Gastroesophageal sphincter (tissue), 3 donors: Measurements from ENCODE around the gene ARL8B.

Source experiments
- EP300 ChIP-seq: sonication (generic); formaldehyde crosslinking; IDR thresholded peaks from one replicate; pipeline ENCODE4 v1.6.1; 2017; ENCODE audit warnings: antibody characterized with exemption, mild to moderate bottlenecking
- POLR2A ChIP-seq, 2 donors: fragments of 450-650 bp; IDR thresholded peaks; one replicate each; pipeline ENCODE4 v1.6.1; 2017; ENCODE audit warnings: antibody characterized with exemption in 2 of 2, mild to moderate bottlenecking in 2 of 2, moderate library complexity in 1 of 2
- POLR2AphosphoS5 ChIP-seq: sonication (generic); formaldehyde crosslinking; IDR thresholded peaks from one replicate; pipeline ENCODE4 v1.6.1; 2017; ENCODE audit warnings: antibody characterized with exemption
- TF ChIP-seq, protein P1 (sequence below), 4 experiments: fragments of 200-600 bp in 2 of 4; fragments of 450-650 bp in 2 of 4; sonication (generic) in 1 of 4; IDR thresholded peaks; one replicate each; pipeline ENCODE4 v1.5.1; 2017 to 2019; ENCODE audit warnings: antibody characterized with exemption in 4 of 4, mild to moderate bottlenecking in 2 of 4, moderate library complexity in 2 of 4

DNA sequence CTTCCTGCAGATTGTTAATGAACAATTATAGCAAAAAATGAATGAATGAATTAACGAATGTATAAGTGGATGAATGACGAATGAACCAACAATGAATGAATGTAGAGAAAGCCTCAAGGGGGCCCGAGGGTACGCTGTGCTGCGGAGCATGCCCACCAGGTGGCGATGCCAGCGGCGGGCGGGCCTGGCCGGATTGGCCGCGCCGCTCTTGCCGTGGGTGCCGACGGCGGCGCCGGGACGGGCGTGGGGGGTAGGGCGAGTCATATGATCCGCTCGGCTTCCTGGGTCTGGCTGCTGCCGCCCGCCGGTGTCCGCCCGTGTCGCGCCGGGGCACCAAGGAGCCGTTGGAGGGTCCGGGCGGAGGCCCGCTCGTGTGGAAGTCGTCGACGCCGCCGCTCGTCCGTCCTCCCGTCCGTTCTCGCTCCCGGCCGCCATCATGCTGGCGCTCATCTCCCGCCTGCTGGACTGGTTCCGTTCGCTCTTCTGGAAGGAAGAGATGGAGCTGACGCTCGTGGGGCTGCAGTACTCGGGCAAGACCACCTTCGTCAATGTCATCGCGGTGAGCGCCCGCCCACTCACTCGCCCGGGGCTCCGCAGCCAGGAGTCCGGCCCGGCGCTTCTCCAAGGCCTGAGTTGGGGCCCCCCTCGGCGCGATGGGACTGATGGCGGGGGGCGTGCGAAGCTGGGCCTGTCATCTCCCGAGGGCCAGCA lies at the start of gene ARL8B:
- TF ChIP-seq, protein P1, sequence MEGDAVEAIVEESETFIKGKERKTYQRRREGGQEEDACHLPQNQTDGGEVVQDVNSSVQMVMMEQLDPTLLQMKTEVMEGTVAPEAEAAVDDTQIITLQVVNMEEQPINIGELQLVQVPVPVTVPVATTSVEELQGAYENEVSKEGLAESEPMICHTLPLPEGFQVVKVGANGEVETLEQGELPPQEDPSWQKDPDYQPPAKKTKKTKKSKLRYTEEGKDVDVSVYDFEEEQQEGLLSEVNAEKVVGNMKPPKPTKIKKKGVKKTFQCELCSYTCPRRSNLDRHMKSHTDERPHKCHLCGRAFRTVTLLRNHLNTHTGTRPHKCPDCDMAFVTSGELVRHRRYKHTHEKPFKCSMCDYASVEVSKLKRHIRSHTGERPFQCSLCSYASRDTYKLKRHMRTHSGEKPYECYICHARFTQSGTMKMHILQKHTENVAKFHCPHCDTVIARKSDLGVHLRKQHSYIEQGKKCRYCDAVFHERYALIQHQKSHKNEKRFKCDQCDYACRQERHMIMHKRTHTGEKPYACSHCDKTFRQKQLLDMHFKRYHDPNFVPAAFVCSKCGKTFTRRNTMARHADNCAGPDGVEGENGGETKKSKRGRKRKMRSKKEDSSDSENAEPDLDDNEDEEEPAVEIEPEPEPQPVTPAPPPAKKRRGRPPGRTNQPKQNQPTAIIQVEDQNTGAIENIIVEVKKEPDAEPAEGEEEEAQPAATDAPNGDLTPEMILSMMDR (IDR thresholded peaks at IDR 0.05): peak; percentile 94 to 99 (median 96)
- peak; percentile 78 for TF ChIP-seq POLR2A (IDR thresholded peaks at IDR 0.05)
- peak; percentile 76 for TF ChIP-seq POLR2AphosphoS5
- no peak for TF ChIP-seq EP300
